ENCODE results near the gene SDCCAG8. TPM values are rescaled to one million over a fixed set of nuclear protein-coding genes. Genes with fewer than 3 reads are reported as not detected.

SDCCAG8 gene
- total RNA-seq, 4 donors from 2014 or later = 30.2 to 46.4 (median 36.7) TPM

DNA sequence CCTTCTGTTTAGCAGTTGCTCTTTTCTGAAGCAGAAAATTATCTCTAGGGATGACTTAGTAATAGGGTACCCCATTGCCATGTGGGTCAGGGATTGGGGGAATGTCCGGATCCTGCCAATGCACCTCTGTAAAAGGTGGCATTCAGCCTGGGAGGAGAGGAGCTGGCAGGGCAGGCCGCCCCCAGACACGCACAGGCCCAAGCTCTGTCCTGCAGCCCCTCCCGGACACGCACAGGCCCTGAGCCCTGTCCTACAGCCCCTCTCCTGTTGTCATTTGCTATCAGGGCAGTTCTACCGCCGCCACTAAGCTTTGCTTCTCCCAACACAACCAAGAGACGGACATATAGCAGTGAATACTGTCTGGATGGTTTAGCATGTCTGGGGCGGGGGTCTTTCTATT lies 219.1 kb downstream of the SDCCAG8 start:
- no peaks in the 10 kb centered on the region for H3K36me3 ChIP-seq
- 80 to 100% methylated on average over 2 to 6 of the region's 9 CpGs for WGBS, 2 donors (ENCODE audit: low coverage in 1 of 2)
- TF ChIP-seq, protein P1, sequence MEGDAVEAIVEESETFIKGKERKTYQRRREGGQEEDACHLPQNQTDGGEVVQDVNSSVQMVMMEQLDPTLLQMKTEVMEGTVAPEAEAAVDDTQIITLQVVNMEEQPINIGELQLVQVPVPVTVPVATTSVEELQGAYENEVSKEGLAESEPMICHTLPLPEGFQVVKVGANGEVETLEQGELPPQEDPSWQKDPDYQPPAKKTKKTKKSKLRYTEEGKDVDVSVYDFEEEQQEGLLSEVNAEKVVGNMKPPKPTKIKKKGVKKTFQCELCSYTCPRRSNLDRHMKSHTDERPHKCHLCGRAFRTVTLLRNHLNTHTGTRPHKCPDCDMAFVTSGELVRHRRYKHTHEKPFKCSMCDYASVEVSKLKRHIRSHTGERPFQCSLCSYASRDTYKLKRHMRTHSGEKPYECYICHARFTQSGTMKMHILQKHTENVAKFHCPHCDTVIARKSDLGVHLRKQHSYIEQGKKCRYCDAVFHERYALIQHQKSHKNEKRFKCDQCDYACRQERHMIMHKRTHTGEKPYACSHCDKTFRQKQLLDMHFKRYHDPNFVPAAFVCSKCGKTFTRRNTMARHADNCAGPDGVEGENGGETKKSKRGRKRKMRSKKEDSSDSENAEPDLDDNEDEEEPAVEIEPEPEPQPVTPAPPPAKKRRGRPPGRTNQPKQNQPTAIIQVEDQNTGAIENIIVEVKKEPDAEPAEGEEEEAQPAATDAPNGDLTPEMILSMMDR (IDR thresholded peaks at IDR 0.05) = no peak
- no peak for TF ChIP-seq EP300 (IDR thresholded peaks at IDR 0.05)
- TF ChIP-seq POLR2AphosphoS5 (IDR thresholded peaks at IDR 0.05) = no peak
- no peak for TF ChIP-seq POLR2A (IDR thresholded peaks at IDR 0.05)
- peaks cover 4 to 29% (median 5%) of the 10 kb centered on the region in 3 donors for H3K4me1 ChIP-seq
- no peak for ATAC-seq
- no peak overlapping the region for H3K4me3 ChIP-seq
- no peaks in the 10 kb centered on the region for H3K9me3 ChIP-seq
- no peaks in the 10 kb centered on the region for H3K27me3 ChIP-seq
- no peak overlapping the region for H3K27ac ChIP-seq

DNA sequence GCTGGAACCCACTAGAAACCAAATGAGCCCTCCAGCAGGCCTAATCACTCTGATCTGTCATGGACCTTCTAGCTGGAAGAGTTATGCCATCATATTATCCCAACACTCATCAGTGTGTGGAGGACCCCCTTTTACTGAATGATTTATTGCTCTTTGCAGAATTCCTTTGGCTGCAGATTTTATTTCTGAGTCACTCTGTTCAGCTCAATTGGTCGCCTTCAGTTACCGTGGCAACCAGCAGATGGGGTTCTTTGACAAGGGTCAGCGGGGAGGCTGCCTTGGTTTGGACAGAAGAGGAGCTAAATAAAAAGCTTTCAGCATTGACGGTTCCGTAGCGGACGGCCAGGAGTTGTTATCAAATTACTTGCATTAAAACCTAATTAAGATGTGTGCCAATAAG lies 220.1 kb downstream of the SDCCAG8 start:
- Histone ChIP-seq H3K27me3 (no peaks in the 10 kb centered on the region), H3K36me3 (no peaks in the 10 kb centered on the region), H3K4me1 (peaks cover 4 to 29% (median 5%) of the 10 kb centered on the region in 3 donors), H3K9me3 (no peaks in the 10 kb centered on the region), H3K27ac (no peak overlapping the region), H3K4me3 (no peak overlapping the region)
- ATAC-seq = no peak
- TF ChIP-seq, protein P1 (IDR thresholded peaks at IDR 0.05) = no peak
- no peak for TF ChIP-seq EP300 (IDR thresholded peaks at IDR 0.05)
- 88 to 96% methylated on average over 3 to 4 of the region's 7 CpGs for whole genome bisulfite sequencing, 2 donors (ENCODE audit: low coverage in 1 of 2)

DNA sequence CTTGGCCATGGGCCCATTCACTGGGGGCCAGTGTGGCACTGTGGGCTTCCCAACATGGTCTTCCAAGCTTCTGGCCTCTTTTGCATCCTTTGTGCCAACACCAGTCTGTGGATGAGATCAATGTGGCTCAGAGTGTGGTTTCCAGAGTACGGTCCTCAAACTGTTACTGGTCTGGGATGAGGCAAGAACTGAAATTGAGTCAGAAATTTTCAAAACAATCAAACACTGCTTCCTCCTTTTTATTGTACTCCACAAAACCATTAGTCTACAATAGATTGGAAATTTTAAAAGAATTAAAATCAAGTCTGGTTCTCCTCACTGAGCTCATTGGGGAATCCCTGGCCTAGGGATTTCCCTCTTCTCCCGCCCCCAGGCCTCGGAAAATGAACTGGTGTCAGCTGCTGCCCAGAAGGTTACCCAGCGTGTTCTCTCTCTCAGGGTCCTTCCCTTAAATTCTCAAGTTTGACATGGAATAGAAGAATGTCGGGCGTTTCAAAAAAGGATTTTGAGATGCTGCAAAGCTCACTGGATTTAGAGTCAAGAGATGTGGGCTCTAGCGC lies 222.0 kb downstream of the SDCCAG8 start:
- TF ChIP-seq, protein P1 (IDR thresholded peaks at IDR 0.05) = no peak
- TF ChIP-seq POLR2A (IDR thresholded peaks at IDR 0.05) = no peak
- TF ChIP-seq POLR2AphosphoS5 (IDR thresholded peaks at IDR 0.05) = no peak
- no peak for TF ChIP-seq EP300 (IDR thresholded peaks at IDR 0.05)
- no peaks in the 10 kb centered on the region for H3K27me3 ChIP-seq
- no peak for ATAC-seq
- no peak overlapping the region for H3K27ac ChIP-seq
- WGBS, 2 donors (ENCODE audit: low coverage in 1 of 2) = 87 to 89% methylated on average over 3 to 6 of the region's 7 CpGs
- H3K4me1 ChIP-seq = peaks cover 0 to 31% (median 6%) of the 10 kb centered on the region in 3 donors
- no peaks in the 10 kb centered on the region for H3K9me3 ChIP-seq
- no peak overlapping the region for H3K4me3 ChIP-seq
- no peaks in the 10 kb centered on the region for H3K36me3 ChIP-seq

DNA sequence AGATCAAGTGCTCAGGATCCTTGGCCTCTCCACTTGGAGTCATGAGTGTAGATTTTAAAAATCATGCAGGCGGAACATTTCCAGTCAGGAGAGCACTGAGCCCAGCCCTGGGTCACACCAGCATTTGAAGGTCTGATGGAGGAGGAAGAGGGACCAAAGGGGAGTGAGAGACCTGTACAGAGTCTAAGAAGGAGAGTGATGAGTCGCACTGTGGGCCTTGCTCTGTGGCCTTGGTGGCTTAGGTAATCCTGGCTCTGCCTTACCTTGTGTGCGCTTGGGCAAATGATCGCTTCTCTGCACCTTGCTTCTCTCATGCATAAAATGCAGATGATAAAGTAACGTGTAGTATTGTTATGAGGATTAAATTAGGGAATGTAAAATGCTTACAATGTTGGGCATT lies 225.3 kb downstream of the SDCCAG8 start:
- H3K36me3 ChIP-seq = no peaks in the 10 kb centered on the region
- no peak overlapping the region for H3K4me3 ChIP-seq
- H3K27ac ChIP-seq = no peak overlapping the region
- H3K4me1 ChIP-seq = peaks cover 0 to 24% (median 11%) of the 10 kb centered on the region in 3 donors
- no peak for ATAC-seq
- 93 to 100% methylated on average over 2 to 5 of the region's 5 CpGs for WGBS, 2 donors (ENCODE audit: low coverage in 1 of 2)
- TF ChIP-seq POLR2AphosphoS5 (IDR thresholded peaks at IDR 0.05) (no peak), EP300 (IDR thresholded peaks at IDR 0.05) (no peak), POLR2A (IDR thresholded peaks at IDR 0.05) (no peak)
- TF ChIP-seq, protein P1 (IDR thresholded peaks at IDR 0.05) = no peak
- no peaks in the 10 kb centered on the region for H3K9me3 ChIP-seq
- H3K27me3 ChIP-seq = no peaks in the 10 kb centered on the region

Data from gastroesophageal sphincter (tissue), 4 donors.